GM12873 (cell line): ENCODE data around the gene CNTN5.

Experiments used
- TF ChIP-seq, protein P1 (sequence below): IDR thresholded peaks from 2 replicates; pipeline ENCODE4 v1.5.1; 2012; ENCODE audit warnings: low read depth, mild to moderate bottlenecking, moderate library complexity, low read length, control low read depth; ENCODE audit not compliant: insufficient read depth; ENCODE audit errors: missing control alignments

CNTN5 gene

DNA sequence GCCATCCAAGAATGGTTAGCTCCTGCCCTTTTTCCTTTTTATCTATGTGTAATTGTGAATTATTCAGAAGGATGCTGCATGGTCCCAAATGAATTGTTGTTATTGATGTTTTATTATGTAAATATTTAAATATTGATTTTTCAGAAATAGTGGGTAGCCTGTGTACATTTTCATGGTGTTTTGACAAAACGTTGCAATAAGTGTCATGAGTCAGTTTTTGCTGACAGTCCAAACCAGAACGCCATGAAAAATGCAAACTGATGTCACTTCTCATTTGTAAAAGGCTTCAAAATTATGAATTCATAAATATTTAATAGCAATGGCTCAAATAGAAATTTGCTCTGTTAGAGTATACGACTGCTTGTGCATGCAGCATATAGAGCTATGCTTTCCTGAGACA lies 422.5 kb downstream of the CNTN5 start:
- TF ChIP-seq, protein P1, sequence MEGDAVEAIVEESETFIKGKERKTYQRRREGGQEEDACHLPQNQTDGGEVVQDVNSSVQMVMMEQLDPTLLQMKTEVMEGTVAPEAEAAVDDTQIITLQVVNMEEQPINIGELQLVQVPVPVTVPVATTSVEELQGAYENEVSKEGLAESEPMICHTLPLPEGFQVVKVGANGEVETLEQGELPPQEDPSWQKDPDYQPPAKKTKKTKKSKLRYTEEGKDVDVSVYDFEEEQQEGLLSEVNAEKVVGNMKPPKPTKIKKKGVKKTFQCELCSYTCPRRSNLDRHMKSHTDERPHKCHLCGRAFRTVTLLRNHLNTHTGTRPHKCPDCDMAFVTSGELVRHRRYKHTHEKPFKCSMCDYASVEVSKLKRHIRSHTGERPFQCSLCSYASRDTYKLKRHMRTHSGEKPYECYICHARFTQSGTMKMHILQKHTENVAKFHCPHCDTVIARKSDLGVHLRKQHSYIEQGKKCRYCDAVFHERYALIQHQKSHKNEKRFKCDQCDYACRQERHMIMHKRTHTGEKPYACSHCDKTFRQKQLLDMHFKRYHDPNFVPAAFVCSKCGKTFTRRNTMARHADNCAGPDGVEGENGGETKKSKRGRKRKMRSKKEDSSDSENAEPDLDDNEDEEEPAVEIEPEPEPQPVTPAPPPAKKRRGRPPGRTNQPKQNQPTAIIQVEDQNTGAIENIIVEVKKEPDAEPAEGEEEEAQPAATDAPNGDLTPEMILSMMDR: no peak

DNA sequence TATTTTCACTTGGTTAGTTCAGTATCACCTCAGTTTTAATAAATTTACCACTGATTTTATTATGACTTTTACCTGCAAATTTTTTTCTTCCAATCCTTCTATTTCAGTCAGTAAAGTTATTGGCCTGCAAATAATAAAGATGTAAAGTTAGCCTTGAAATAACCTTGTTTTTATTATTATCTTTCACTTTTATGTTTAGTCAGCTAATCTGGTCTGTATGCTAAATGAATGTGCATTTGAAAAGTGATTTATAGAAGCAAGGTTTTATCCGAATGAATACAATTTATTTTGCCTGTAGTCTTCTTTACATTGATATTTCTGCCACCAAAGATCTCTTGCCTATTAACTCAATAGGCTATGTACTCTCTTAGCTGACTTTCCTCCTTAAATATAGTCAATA lies 425.7 kb downstream of the CNTN5 start:
- TF ChIP-seq, protein P1: no peak

DNA sequence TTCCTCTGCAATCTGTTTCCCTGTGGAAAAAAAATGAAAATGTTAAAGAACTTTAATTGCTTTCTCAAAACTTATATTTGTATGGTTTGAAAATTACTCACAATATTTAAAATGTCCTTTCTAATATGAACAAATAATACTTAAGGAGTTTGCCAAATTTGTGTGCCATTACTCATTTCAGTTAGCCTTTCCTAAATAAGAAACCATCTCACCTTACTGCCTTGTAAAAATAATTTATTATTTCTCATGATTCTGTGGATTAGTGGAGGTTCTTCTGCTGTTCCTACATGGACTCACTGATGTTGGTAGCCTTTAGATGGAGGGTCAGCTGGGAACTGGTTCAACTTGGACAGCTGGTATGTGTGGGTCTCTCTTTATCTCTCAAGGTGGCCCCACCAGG lies 428.6 kb downstream of the CNTN5 start:
- TF ChIP-seq, protein P1: no peak

DNA sequence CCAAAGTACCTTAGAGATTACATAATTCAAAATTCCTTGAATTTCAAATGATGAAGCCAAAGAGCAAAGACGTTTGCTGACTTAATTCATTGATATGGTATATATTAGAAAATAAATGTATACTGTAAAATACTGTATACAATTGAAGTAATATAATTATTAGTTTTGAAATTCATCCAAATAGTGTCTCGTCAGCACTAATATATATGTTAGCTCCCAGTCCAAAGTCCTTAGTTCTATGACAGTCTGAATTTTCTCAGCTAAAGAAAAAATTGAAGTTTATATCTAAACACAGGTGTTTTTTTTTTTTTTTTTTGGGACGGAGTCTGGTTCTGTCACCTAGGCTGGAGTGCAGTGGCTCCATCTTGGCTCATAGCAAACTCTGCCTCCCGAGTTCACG lies 431.3 kb downstream of the CNTN5 start:
- TF ChIP-seq, protein P1: no peak

DNA sequence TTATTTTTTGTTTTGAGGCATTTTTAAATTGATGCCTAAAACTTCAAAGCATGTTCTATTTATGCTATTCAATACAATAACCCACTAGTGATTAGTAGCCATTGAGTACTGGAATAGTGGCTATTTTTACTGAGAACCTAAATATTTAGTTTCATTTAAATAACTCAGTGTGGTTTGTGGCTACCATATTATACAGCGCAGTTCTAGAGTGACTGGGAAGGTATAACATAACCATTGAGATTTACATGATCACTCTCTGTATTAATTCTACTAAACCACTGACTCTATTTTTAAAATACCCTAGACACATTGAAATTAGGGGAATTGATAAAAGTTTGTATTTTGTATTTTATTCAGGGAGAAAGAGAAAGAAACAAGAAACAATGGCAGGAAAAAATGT lies 441.2 kb downstream of the CNTN5 start:
- TF ChIP-seq, protein P1: no peak

DNA sequence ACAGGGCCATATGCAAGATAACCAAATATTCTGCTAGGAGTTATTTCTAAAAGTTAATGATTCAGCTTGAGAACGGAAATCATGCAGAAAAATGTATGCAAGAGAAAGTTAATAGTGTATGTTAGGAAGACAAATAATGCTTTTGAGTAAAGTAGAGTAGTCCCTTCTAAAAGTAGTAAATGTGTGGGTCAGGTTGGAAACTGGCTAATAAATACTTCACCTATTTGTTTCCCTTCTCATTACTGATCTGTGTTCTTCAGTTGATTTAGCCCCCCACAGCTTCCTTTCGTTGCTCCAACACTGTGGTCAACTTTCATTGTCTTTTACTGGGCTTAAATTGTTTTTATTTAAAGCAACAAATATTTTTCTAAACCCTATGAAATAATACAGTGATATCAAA lies 444.2 kb downstream of the CNTN5 start:
- TF ChIP-seq, protein P1: no peak

DNA sequence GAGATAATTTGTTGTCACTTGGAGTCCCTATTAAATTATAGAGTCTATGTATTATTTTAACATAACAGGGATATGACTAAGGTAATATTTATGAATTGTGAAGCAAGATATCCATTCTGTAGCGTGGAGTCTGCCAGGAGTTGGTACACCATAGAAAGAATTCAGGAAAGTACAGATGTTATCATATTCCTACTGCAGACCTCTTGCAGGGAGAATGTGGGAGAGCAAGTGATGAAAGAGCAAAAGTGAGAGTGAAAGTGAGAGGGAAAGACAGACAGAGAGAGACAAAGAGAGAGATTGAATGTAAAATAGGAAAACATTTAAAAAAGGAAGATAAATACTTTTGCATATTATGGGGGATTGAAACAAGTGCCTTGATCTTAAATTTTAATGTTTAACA lies 468.8 kb downstream of the CNTN5 start:
- TF ChIP-seq, protein P1: no peak
